Measurements from ENCODE around the gene NPBWR2.

DNA sequence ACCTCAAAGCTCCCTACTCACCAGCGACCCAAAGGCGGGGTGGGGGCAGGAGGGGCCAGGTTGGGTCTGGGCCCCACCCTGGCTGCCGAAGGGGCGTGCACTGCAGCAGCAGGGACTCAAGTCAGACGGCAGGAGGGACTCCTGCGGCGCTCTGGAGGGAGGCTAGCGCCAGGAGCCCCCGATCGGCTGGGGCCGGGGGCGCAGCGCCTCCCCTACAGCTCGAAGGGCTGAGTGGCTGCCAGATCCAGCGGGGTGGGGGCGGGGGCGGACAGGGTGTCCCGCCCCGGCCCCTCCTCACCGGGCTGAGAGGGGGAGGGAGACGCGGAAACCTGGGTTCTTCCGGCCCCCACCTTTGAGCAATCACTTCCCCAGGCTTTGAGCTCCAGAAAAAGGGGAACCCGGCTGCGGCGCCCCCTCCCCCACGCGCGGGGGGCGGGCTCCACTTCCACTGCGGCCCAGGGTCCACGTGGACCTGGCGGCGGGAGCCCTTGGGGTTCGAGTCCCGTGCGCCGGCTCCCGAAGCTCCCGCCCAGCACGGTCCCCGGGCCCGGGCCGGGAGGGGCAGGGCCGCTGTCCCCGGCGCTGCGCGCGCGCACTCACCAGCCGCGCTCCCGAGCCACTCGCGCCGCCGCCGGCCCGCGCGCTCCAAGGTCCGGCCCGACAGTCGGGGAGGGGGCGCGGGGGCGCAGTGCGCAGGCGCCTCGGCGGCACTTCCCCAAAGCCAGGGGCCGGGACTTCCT, 27.9 kb downstream of the NPBWR2 start, which contains the start of gene RGS19:
- no peak for TF ChIP-seq YY1 (IDR thresholded peaks at IDR 0.05; ENCODE audit: extremely low read depth, insufficient replicate concordance, low read depth, low read length)
- TF ChIP-seq, protein P1, sequence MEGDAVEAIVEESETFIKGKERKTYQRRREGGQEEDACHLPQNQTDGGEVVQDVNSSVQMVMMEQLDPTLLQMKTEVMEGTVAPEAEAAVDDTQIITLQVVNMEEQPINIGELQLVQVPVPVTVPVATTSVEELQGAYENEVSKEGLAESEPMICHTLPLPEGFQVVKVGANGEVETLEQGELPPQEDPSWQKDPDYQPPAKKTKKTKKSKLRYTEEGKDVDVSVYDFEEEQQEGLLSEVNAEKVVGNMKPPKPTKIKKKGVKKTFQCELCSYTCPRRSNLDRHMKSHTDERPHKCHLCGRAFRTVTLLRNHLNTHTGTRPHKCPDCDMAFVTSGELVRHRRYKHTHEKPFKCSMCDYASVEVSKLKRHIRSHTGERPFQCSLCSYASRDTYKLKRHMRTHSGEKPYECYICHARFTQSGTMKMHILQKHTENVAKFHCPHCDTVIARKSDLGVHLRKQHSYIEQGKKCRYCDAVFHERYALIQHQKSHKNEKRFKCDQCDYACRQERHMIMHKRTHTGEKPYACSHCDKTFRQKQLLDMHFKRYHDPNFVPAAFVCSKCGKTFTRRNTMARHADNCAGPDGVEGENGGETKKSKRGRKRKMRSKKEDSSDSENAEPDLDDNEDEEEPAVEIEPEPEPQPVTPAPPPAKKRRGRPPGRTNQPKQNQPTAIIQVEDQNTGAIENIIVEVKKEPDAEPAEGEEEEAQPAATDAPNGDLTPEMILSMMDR (IDR thresholded peaks at IDR 0.05 in 2 of 3, conservative IDR thresholded peaks at IDR 0.05 in 1 of 3; ENCODE audit: borderline replicate concordance in 1 of 3, insufficient read depth in 1 of 3, low read depth in 2 of 3, low read length in 2 of 3), result no peak
- no peak for TF ChIP-seq POLR2A (IDR thresholded peaks at IDR 0.05; ENCODE audit: borderline replicate concordance, extremely low read depth, insufficient read depth, insufficient read length)
- TF ChIP-seq, protein P2, sequence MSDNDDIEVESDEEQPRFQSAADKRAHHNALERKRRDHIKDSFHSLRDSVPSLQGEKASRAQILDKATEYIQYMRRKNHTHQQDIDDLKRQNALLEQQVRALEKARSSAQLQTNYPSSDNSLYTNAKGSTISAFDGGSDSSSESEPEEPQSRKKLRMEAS (IDR thresholded peaks at IDR 0.05), result no peak; the same call in 1 of the 2 replicates
- TF ChIP-seq POLR2AphosphoS5 (IDR thresholded peaks at IDR 0.05; ENCODE audit: low read depth, low read length), result peak; percentile 59
- TF ChIP-seq SRF (IDR thresholded peaks at IDR 0.05; ENCODE audit: low read depth), result no peak
- no peak for TF ChIP-seq EGR1 (IDR thresholded peaks at IDR 0.05; ENCODE audit: low read depth)
- no peak for TF ChIP-seq SIN3A (IDR thresholded peaks at IDR 0.05; ENCODE audit: low read depth)
- no peak for TF ChIP-seq ELF1 (IDR thresholded peaks at IDR 0.05; ENCODE audit: borderline replicate concordance, low read depth)
- no peak for TF ChIP-seq EZH2phosphoT487 (IDR thresholded peaks at IDR 0.05; ENCODE audit: borderline replicate concordance)
